Kidney tubule cell (primary cell): ENCODE measurements around the gene GRIN1.
A peak's percentile ranks its signal among the peaks of the same experiment; 100 is the strongest.
"Not testable (repeated sequence)": the region's sequence is repeated elsewhere in the genome, so short reads cannot be mapped to it uniquely, and the experiment has no call there.

Experiments
- DNase-seq: peaks from one replicate; pipeline ENCODE4 v3.0.0-alpha.2; 2018; ENCODE audit warnings: low spot score

The GRIN1 gene

DNA sequence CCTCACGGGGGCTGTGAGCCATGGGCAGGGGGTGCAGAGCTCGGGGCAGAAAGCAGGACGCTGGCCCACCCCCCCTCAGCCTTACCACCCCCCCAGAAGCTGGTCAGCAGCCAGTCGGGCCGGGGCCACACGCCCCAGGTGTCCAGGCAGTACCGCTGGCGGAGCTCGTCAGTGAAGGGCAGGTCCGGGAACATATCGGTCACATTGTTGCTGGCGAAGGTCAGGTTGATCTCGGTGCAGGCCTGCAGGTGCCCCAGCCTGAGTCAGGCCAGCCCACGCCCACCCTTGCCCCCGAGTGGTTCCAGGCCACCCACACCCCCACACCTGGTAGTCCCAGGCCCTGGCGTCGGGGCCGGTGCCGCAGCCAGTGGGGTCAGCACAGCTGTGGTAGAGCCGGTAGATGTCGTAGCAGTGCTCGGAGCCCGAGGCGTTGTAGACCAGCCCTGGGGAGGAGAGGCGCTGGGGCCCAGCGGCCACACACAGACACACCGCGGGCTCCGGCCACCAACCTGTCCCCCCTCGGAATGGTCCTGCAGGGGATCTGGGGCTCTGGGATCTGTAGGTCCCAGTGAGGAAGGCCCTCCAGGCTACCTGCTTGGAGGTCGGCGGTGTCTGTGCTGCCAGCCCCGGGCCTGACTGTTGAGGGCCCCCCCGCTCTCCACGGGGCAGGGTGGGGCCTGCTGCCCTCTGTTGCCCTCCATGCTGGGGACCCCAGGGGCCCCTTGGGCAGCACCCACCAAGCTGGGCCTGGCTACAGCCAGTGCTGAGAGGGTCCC is 27.0 kb upstream of the GRIN1 start:
- no peak for DNase-seq

DNA sequence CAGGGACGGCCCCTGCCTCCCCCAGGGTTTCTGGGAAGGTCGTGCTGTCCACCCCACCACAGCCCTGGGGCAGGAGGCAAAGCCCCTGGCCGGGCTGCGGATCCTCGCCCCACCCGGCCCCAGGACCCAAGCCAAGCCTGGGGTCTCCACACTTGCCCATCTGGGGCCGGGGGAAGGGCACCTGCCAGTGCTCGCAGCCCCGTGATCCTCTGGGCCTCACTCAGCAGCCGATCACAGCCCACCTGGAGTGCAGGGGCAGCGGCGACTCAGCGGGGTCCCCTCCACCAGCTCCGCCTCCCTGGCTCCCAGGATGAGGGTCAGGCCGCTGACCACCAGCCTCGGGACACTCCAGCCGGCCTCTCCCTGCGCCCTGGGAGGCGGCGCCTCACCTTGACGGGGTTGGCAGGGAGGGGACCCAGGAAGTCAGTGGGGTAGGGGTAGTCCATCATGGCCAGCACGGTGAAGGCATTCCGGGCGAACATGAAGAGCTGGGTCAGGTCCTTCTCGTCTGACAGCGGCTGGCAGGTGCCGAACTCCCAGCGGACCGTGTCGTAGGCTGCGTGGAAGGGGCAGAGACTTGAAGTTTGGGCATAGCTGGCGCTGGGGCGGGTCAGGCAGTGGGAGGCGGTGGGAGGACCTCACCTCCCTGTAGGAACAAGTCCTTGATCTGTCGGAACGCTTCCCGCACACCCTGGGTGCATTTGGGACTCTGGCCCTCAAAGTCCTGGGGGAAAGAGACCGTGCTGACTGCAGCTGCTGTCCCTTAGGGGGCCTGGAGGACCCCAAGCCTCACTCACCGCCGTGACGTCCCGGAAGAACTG is 26.2 kb upstream of the GRIN1 start:
- DNase-seq: no peak

DNA sequence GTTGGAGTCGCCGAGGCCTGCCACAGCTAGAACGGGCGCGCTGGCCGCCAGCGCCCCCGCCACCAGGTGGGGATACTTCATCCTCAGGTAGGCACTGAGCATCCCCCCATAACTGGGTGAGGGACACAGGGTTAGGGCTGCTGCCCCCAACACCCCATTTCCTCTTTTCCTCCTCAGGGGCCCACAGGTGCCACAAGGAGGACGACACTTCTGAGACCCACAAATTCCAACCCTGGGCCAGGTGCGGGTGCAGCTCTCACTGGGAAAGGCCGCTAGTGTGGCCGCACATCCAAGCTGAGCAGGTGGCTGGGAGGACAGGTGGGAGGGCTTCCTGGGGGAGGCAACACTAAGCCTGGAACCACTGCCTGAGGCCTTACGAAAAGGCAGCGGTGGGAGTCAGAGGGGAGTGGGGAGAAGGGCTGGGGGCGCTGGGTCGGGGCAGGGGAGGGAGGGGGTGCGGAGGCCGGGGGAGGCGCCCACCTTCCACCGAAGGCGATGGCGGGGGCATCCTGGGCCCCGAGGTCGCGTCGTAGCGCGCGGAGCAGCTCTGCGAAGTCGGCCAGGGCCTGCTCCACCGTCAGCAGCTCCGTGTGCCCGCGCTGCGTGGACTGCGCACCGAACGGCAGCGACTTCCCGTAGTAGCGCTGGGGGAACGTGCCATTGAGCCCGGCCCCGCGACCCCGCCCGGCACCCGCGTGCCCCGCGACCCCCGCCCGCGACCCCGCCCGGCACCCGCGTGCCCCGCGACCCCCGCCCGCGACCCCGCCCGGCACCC is 25.4 kb upstream of the GRIN1 start:
- no peak for DNase-seq

DNA sequence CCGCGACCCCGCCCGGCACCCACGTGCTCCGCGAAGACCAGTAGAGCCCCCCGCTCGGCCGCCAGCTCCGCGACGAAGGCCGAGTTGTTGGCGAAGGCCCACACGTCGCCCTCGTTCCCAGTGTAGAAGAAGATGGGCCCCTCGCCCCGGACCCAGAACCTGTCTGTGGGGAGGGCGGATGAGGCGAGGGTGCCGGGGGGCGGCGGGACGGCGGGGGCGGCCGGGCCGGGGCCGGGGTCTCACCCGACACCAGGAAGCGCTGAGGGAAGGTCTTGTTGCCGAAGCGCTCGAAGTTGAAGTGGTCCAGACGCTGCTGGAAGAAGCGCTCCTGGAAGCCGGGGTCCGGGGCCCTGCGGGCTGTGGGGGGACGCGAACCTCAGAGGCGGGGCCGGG is 24.7 kb upstream of the GRIN1 start:
- peak; percentile 12 for DNase-seq

DNA sequence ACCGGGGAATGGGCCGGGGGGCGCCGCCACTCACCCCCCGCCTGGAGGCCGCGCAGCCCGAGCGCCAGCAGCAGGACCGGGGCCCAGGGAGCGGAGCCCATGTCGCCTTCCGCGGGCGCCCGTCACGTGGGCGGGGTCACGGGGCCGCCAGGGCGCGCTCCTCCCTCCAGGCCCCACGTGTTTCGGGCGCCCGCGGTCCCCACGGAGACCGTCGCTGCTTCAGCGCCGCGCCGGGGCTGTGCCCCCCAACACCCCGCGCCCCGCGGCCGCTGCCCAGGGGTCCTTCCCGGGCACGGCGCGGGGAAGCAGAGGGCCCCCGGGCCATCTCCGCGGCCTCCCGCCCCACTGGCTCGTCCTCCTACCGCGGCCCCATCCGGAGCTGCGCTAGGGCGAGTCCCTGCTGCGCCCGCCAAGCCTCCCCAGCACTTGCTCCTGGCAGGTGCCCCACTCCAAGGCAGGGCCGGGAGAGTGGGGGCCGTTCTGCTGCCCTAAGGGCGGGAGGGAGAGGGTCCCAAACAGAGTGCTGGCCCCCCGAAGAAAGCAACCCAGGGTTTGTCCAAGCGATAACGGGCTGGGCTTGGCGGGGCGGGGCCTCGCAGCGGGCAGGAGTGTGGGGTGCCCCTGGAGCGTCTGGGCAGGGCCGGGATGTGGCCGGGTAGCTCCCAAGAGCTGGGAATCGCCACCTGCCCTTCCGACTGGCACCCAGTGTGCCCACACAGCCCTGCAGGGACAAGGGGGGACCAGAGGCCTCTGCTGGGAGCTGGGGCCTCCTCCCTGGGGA is 24.2 kb upstream of the GRIN1 start, which contains the start of gene DPP7:
Gene DPP7, minus strand, starts transcription at position 121 of the 781 bp plus-strand sequence. Its CDS starts 20 bp downstream, at position 101.
- DNase-seq: peak; percentile 53

DNA sequence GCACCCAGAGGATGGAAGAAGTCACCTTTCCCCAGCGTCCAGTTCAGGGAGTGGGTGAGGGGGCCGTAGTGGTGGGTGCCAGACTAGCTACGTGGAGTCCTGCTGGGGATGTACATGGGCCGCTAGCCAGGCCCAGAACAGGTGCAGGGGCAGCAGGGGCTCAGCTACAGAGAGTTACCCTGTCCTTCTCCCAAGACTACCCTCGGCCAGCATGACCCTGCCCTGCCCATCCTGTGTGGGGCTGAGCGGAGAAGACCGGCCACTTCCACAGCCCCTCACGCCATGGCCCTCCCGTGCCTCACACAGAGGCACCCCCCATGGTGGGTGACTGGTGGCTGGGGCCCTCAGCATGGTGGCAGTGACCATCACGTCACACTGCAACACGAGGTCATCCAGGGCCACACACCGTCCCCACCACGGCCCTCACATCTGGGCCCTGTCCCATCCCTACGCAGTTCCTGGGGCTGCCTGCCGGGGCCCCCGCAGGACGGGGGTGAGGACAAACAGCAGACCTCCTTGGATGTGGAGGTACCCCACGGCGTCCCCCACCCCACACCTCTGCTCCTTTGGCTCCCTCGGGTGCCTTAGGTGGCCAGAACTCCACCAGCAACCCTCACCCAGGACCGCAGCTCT is 23.4 kb upstream of the GRIN1 start:
- no peak for DNase-seq

DNA sequence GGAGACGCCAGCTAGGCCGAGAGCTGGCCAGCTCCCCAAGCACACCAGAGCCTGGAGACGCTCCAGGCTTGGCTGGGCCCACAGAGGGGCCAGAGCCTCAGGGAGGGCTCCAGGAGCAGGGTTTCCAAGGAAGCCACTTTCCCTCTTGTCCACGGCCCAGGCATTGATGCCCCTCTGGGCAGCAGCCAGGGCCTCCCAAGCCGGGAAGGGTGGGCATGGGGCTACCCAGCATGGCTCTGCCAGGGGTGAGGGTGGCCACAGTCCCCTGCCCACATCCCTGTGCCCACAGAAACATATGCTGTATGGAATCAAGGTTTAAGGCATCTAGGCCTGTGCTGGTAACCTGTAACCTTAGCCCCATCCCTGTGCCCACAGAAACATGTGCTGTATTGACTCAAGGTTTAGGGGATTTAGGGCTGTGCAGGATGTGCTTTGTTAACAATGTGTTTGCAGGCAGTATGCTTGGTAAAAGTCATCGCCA is 22.9 kb upstream of the GRIN1 start:
- DNase-seq: no peak

DNA sequence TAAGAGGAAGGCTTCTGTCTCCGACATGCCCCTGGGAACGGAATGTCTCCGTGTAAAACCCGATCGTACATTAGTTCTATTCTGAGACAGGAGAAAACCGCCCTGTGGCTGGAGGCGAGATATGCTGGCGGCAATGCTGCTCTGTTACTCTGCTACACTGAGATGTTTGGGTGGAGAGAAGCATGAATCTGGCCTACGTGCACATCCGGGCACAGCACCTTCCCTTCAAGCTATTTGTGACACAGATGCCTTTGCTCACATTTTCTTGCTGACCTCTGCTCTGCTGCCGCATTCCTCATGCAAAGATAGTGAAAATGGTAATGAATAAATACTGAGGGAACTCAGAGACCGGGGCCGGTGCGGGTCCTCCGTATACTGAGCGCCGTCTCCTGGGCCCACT is 22.2 kb upstream of the GRIN1 start:
- no peak for DNase-seq

DNA sequence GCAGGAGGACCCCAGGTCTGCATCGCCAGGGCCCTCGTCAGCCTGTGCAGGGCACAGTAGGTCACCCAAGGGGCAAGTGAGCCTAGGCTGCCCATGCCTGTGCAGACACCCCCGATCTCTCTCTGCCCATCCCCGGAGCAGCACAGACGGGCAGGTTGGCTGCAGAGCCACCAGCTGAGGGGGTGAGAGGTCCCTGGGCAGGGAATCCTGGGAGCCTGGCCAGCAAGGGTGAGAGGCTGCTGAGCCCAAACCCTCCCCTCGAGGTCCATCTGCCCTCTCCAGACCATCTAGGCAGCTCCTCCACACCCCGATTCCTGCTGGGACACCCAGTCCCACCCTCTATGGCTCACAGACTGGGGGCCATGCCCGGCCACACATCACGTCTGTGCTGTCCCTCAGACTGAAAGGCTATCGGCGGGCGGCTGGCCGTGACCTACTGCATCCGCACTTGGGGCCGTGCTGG is 21.7 kb upstream of the GRIN1 start:
- no peak for DNase-seq

DNA sequence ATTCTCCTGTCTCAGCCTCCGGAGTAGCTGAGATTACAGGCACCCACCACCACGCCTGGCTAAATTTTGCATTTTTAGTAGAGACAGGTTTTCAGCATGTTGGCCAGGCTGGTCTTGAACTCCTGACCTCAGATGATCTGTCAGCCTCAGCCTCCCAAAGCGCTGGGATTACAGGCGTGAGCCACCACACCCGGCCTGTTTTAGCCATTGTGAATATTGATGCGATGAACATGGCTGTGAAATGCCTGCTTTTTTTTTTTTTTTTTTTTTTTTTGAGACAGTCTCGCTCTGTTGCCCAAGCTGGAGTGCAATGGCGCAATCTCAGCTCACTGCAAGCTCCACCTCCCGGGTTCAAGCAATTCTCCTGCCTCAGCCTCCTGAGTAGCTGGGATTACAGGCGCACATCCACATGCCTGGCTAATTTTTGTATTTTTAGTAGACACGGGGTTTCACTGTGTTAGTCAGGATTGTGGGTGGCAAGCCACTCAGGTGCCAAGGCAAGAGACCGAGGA is 20.8 kb upstream of the GRIN1 start:
- DNase-seq: not testable (repeated sequence)

DNA sequence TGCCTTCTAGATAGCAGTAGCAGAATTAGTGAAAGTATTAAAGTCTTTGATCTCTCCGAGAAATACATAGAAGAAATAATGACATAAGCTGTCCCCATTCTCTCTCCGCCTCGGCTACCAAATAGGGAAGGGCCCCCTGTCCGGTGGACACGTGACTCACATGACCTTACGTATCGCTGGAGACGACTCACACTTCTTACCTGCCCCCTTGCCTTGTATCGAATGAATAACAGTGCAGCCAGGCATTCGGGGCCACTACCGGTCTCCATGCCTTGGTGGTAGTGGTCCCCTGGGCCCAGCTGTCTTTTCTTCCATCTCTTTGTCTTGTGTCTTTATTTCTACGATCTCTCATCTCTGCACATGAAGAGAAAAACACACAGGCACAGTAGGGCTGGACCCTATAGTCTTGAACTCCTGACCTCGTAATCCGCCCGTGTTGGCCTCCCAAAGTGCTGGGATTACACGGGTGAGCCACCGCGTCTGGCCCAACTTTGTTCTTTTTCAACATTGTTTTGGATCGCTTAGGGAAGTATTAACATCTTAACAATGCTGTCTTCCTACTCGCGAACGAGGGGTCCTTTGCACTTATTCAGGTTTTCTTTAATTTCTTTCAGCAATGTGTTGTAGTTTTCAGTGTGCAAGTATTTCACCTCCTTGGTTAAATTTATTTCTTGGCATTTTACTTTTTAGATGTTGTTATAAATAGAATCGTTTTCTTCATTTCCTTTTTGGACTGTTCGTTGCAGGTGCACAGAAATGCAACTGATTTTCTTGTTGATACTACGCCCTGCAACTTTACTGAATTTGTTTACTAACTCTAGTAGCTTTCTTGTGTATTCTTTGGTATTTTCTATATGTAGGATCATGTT is 16.8 kb upstream of the GRIN1 start:
- DNase-seq: peak; percentile 30

DNA sequence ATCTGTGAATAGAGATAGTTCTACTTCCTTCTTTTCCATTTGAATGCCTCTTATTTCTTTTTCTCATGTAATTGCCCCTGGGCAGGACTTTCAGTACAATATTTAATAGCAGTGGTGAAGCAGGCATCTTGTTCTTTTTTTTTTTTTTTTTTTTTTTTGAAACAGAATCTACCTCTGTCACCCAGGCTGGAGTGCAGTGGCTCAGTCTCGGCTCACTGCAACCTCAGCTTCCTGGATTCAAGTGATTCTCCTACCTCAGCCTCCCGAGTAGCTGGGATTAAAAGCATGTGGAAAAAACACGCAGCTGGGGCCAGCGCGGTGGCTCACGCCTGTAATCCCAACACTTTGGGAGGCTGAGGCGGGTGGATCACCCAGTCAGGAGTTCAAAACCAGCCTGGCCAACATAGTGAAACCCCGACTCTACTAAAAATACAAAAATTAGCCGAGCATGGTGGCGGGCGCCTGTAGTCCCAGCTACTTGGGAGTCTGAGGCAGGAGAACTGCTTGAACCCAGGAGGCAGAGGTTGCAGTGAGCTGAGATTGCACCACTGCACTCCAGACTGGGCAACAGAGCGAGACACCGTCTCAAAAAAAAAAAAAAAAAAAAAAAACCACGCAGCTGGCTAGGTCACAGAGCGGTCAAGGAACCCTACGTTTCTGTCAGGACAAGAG is 16.0 kb upstream of the GRIN1 start:
- DNase-seq: not testable (repeated sequence)

DNA sequence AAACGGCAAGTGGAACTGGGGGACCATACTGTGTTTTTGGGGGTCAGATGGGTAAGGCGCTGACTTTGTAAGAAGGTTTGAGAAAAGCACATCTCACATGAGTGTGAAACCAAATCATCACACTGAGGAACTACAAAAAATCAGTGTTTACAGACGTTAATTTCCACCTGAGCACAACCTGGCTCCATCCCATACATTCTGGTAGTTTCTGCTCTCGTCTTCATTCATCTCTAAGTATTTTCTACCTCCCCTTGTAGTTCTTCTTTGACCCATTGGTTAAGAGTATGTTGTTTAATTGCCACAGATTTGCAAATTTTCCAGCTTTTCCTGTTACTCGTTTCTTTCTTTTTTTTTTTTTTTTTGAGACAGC is 15.5 kb upstream of the GRIN1 start:
- DNase-seq: no peak

DNA sequence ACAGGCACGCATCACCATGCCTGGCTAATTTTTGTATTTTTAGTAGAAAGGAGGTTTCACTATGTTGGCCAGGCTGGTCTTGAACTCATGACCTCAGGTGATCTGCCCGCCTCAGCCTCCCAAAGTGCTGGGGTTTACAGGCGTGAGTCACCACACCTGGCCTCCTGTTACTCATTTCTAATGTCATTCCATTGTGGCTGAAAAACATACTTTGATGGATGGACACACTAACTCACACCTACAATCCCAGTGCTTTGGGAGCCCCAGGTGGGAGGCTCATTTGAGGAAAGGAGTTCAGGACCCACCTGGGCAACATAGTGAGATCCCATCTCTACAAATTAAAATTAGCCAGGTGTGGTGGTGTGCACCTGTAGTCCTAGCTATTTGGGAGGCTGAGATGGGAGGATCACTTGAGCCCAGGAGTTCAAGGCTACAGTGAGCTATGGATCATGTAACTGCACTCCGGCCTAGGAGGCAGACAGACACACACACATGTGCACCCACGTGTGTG is 14.9 kb upstream of the GRIN1 start:
- DNase-seq: peak; percentile 52

DNA sequence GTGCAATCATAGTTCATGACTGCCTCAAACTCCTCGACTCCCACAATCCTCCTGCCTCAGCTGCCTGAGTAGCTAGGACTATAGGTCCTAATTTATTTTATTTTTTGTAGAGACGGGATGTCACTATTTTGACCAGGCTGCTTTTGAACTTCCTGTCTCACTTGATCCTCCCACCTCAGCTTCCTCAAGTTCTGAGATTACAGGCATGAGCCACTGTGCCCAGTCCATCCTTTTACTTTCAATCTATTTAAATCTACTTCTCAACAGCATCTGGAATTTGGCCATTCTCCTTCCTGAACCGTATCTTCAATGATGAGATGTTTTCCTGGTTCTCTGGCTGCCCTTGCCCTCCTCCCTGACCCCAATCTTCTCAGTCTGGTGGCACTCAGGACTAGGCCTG is 12.2 kb upstream of the GRIN1 start:
- no peak for DNase-seq

DNA sequence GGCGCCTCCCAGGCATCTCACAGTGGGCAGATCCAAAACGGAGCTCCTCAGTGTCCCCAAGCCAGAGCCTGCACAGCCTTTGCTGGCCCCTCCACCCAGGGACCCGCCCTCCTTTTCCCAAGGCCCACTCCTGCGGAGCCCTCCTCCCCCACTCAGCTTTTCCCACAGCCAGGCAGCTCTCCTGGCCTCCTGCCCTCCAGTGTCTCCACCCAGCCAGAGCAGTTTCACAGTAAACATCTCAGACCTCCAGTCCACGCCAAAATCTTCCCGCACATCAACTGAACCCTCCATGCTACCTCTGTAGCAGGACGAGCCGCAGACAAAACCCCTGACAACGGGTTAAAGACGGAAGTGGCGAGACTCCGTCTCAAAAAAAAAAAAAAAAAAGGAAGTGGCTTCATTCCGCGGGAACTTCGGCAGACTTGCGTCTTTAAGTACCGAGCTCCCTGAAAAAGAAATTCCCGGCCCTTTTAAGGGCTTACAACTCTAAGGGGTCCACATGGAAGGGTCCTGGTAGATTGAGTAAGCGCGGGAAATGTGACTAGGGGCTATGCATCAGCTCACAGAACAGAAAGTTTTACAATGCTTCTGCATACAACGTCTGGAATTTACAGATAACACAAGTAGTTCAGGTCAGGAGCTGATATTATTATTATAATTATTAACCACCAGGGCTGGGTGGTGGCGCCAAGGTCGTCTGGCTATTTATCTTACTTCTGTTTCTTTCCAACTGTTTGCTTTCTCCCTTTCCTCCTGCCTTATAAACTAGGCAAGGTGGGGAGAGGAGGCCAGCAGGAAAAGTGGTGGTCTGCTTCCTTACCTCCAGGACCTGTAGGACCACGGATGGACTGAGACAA is 11.4 kb upstream of the GRIN1 start:
- peak; percentile 26 for DNase-seq

DNA sequence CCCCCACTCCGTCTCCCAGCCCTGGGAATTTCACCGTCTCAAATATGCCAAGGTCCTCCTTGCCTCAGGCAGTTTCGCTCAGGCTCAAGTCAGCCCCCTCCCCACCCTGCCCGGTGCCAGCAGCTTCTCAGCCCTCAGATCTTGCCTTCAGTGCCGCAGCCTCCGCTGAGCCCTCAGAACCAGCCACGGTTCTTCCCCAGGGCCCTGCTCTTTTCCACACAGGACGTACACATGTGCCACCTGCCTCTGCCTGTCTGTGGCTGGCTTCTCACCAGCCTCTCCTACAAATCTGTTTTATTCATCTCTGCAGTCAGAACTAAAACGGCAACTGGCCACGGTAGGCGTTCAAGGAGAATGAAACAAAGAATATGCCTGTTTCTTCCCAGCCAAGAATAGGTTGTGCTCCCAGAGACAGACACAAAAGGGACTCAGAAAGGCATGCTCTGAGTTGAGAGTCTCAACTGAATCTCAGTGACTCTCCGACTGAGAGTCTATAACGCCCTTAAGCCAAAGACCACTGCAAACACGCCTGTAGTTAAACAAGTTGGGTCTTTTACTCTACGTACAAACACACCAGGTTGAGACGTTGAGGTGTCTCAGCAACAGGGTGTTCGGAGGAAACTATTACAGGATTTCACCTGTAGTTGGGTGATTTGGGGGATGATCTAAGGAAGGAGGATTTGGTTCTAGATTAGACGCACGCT is 10.6 kb upstream of the GRIN1 start:
- DNase-seq: no peak
